Naive thymus-derived CD8-positive, alpha-beta T cell (primary cell): Measurements from ENCODE around the gene ZBTB16. TPM values are rescaled to one million over a fixed set of nuclear protein-coding genes. Genes with fewer than 3 reads are reported as not detected.

Source experiments
- ATAC-seq, 2 donors: fragments of 150-1000 bp; cut with Tn5 transposase in 1 of 2; sonication (Bioruptor Pico), chemical (Tn5 transposase) in 1 of 2; 1 replicate in 1 of 2; 2 replicates in 1 of 2; pipeline ENCODE4 v1.10.0; 2021; ENCODE audit warnings: mild to moderate bottlenecking in 2 of 2, moderate library complexity in 2 of 2
- POLR2A ChIA-PET: fragments of 350-600 bp; sonication (Branson Sonifier 250); formaldehyde crosslinking; loops from one replicate; lab custom pipeline; 2021; ENCODE audit warnings: antibody characterized with exemption; lab: Charles Lee
- DNase-seq, 10 donors: peaks; one replicate each; pipeline versions ENCODE4 v3.0.0 to v3.0.0-alpha.2; 2020 to 2022
- H3K27ac Mint-ChIP-seq, 10 donors: one replicate each; pipeline ENCODE4 v1.8.0; 2020 to 2022; ENCODE audit warnings: mild to moderate bottlenecking in 10 of 10, mixed read lengths in 10 of 10, moderate library complexity in 4 of 10, inconsistent platforms in 1 of 10
- H3K27me3 Mint-ChIP-seq, 5 donors: one replicate each; pipeline ENCODE4 v1.8.0; 2021 to 2022; ENCODE audit warnings: mixed read lengths in 5 of 5
- H3K36me3 Mint-ChIP-seq, 3 donors: one replicate each; pipeline ENCODE4 v1.8.0; 2020 to 2022; ENCODE audit warnings: mixed read lengths in 3 of 3, mild to moderate bottlenecking in 2 of 3, inconsistent platforms in 1 of 3
- H3K4me1 Mint-ChIP-seq, 4 donors: one replicate each; pipeline ENCODE4 v1.8.0; 2021 to 2022; ENCODE audit warnings: mixed read lengths in 4 of 4
- H3K4me3 Mint-ChIP-seq, 10 donors: one replicate each; pipeline ENCODE4 v1.8.0; 2020 to 2022; ENCODE audit warnings: mild to moderate bottlenecking in 10 of 10, mixed read lengths in 10 of 10, moderate library complexity in 6 of 10, inconsistent platforms in 1 of 10
- H3K9me3 Mint-ChIP-seq, 9 donors: one replicate each; pipeline ENCODE4 v1.8.0; 2020 to 2022; ENCODE audit warnings: mixed read lengths in 9 of 9, mild to moderate bottlenecking in 3 of 9, inconsistent platforms in 1 of 9, moderate library complexity in 1 of 9
- polyA plus RNA-seq, 3 donors: library from polyadenylated mRNA; unstranded; fragments of 300-500 nt; fragmentation: Illumina TruSeq; gene quantifications; one replicate each; pipeline ENCODE4 v1.2.3, GENCODE V29; 2021
- total RNA-seq, 8 experiments: library from RNA in 2 of 8; stranded (reverse) in 2 of 8; gene quantifications; one replicate each; pipeline ENCODE4 v1.2.3 and lab custom pipeline; 2021 to 2026

Gene ZBTB16
- total and polyA plus RNA-seq, 5 experiments from 2014 or later, result 0.21 to 7.5 (median 2.5) TPM

- Mint-ChIP-seq H3K9me3 (no peaks in the 10 kb centered on the region), H3K27me3 (peaks cover 0 to 1% (median 0%) of the 10 kb centered on the region in 5 donors), H3K4me3 (no peak overlapping the region), H3K36me3 (no peaks in the 10 kb centered on the region), H3K27ac (peak overlapping the region in 1 of 10 donors; percentile 10), H3K4me1 (peaks cover 12 to 67% (median 20%) of the 10 kb centered on the region in 4 donors)
- POLR2A ChIA-PET, result no interaction called here
- no peak for ATAC-seq
- no peak for DNase-seq
Measured at GRCh38 chr11:114089748-114090147, 30.2 kb downstream of the ZBTB16 start.

- ATAC-seq (no peak), DNase-seq (no peak)
- peaks cover 12 to 67% (median 20%) of the 10 kb centered on the region in 4 donors for H3K4me1 Mint-ChIP-seq
- no peaks in the 10 kb centered on the region for H3K36me3 Mint-ChIP-seq
- POLR2A ChIA-PET, result no interaction called here
- no peaks in the 10 kb centered on the region for H3K9me3 Mint-ChIP-seq
- H3K27me3 Mint-ChIP-seq, result peaks cover 0 to 1% (median 0%) of the 10 kb centered on the region in 5 donors
- H3K27ac Mint-ChIP-seq, result peak overlapping the region in 1 of 10 donors; percentile 47
- H3K4me3 Mint-ChIP-seq, result no peak overlapping the region
Measured at GRCh38 chr11:114090225-114090910, 30.9 kb downstream of the ZBTB16 start.

- no peaks in the 10 kb centered on the region for H3K9me3 Mint-ChIP-seq
- no peak overlapping the region for H3K4me3 Mint-ChIP-seq
- peak overlapping the region in 1 of 10 donors; percentile 58 for H3K27ac Mint-ChIP-seq
- DNase-seq (no peak), ATAC-seq (no peak)
- peaks cover 9 to 65% (median 20%) of the 10 kb centered on the region in 4 donors for H3K4me1 Mint-ChIP-seq
- peaks cover 0 to 1% (median 0%) of the 10 kb centered on the region in 5 donors for H3K27me3 Mint-ChIP-seq
- H3K36me3 Mint-ChIP-seq, result no peaks in the 10 kb centered on the region
- POLR2A ChIA-PET, result no interaction called here
Measured at GRCh38 chr11:114090976-114091375, 31.5 kb downstream of the ZBTB16 start.

DNA sequence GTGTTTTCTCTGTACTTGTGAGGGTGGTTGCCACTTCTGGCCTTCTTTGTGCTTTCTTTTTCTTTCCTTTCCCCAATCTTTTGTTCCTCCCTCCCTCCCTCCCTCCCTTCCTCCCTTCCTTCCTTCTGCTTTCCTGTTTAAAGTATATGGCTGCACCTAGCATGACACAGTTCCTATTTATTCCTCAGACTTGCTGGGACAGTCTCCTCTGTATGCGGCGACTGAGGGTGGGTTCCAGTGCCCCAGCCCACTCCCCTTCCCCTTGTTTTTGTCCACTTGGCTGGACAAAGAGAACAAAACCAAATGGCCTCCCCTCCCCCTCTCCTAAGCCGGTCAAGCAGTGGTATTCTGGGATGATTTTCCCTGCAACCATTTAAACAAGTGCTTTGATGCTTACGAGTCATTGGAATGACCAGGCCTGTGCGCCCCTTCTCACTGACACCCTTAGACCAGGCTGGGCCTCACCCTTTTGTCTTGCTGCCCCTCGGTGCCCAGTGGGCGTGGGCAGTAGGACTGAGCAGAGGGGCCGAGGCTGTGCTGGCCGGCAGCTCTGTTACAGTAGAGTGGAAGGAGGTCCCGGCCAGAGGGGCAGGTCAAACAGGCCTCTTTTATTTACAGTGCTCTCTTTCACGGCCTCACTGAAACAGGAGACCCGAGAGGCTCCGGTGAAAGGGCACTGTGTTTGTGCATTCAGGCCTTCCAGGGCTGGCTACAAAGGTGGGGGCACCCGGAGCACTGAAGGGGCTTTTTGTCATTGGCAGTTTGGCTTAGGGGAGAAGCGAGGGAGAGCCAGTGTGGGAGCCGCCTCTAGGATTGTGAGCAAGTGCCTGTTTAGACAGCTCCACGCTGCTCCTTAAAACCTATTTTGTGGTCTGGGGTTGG is 32.2 kb downstream of the ZBTB16 start:
- H3K36me3 Mint-ChIP-seq, result no peaks in the 10 kb centered on the region
- DNase-seq, result no peak

GRCh38 chr11:114092478-114092877 is 33.0 kb downstream of the ZBTB16 start:
- POLR2A ChIA-PET, result no interaction called here
- no peak overlapping the region for H3K4me3 Mint-ChIP-seq
- H3K36me3 Mint-ChIP-seq, result no peaks in the 10 kb centered on the region
- H3K4me1 Mint-ChIP-seq, result peaks cover 2 to 64% (median 13%) of the 10 kb centered on the region in 4 donors
- ATAC-seq (no peak), DNase-seq (no peak)
- H3K27ac Mint-ChIP-seq, result peak overlapping the region in 3 of 10 donors; percentile 9 to 28 (median 24)
- H3K27me3 Mint-ChIP-seq, result no peaks in the 10 kb centered on the region
- H3K9me3 Mint-ChIP-seq, result no peaks in the 10 kb centered on the region

More for the DNA sequence above, 32.2 kb downstream of the ZBTB16 start:
- no peak overlapping the region for H3K4me3 Mint-ChIP-seq
- peak overlapping the region in 2 of 10 donors; percentile 19 to 58 for H3K27ac Mint-ChIP-seq
- H3K27me3 Mint-ChIP-seq, result peaks cover 0 to 1% (median 0%) of the 10 kb centered on the region in 5 donors
- no peak for ATAC-seq
- H3K9me3 Mint-ChIP-seq, result no peaks in the 10 kb centered on the region
- POLR2A ChIA-PET, result no interaction called here
- peaks cover 9 to 67% (median 20%) of the 10 kb centered on the region in 4 donors for H3K4me1 Mint-ChIP-seq

- no peak overlapping the region for H3K4me3 Mint-ChIP-seq
- H3K4me1 Mint-ChIP-seq, result peaks cover 2 to 63% (median 9%) of the 10 kb centered on the region in 4 donors
- no peaks in the 10 kb centered on the region for H3K9me3 Mint-ChIP-seq
- DNase-seq, result no peak
- peak overlapping the region in 1 of 10 donors; percentile 28 for H3K27ac Mint-ChIP-seq
- POLR2A ChIA-PET, result no interaction called here
- no peak for ATAC-seq
- no peaks in the 10 kb centered on the region for H3K27me3 Mint-ChIP-seq
- H3K36me3 Mint-ChIP-seq, result no peaks in the 10 kb centered on the region
Measured at GRCh38 chr11:114092953-114093352, 33.4 kb downstream of the ZBTB16 start.

- H3K27me3 Mint-ChIP-seq, result no peaks in the 10 kb centered on the region
- peak overlapping the region in 1 of 10 donors; percentile 37 for H3K27ac Mint-ChIP-seq
- no peaks in the 10 kb centered on the region for H3K36me3 Mint-ChIP-seq
- no peak overlapping the region for H3K4me3 Mint-ChIP-seq
- POLR2A ChIA-PET, result interaction anchor here (1.3 kb wide), 1 partner anchor 33 kb away, joined by 3 read pairs; no protein-coding TSS in a partner anchor
- ATAC-seq (no peak), DNase-seq (no peak)
- H3K4me1 Mint-ChIP-seq, result peaks cover 4 to 64% (median 12%) of the 10 kb centered on the region in 4 donors
- no peaks in the 10 kb centered on the region for H3K9me3 Mint-ChIP-seq
Measured at GRCh38 chr11:114094516-114094915, 35.0 kb downstream of the ZBTB16 start.

- H3K27me3 Mint-ChIP-seq, result no peaks in the 10 kb centered on the region
- H3K27ac Mint-ChIP-seq, result no peak overlapping the region
- ATAC-seq (no peak), DNase-seq (no peak)
- H3K36me3 Mint-ChIP-seq, result no peaks in the 10 kb centered on the region
- no peaks in the 10 kb centered on the region for H3K9me3 Mint-ChIP-seq
- H3K4me1 Mint-ChIP-seq, result peaks cover 6 to 64% (median 19%) of the 10 kb centered on the region in 4 donors
- no peak overlapping the region for H3K4me3 Mint-ChIP-seq
- POLR2A ChIA-PET, result no interaction called here
Measured at GRCh38 chr11:114095899-114096298, 36.4 kb downstream of the ZBTB16 start.

DNA sequence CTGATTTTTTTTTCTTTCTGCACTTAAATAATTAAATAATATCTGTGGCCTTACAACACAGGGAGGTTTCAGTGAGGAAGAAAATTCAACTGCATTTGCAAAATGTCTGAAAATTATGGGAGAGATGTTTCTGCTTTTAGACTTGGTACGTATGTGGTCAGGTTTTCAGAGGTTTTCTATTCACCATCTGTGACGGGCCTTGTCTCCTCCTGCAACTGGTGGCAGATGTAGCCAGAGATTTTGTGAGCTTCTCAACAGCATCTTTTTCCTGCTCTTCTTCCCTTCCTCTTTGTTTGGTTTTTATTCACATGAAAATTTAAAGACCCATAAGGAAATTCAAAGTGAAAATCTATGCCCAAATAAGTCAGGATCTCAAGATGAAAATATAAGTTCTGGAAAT is 38.3 kb downstream of the ZBTB16 start:
- Mint-ChIP-seq H3K4me3 (no peak overlapping the region), H3K27me3 (no peaks in the 10 kb centered on the region), H3K4me1 (peaks cover 13 to 62% (median 21%) of the 10 kb centered on the region in 4 donors), H3K27ac (peak overlapping the region in 1 of 10 donors; percentile 26), H3K36me3 (no peaks in the 10 kb centered on the region), H3K9me3 (no peaks in the 10 kb centered on the region)
- POLR2A ChIA-PET, result interaction anchor here (1.6 kb wide), 1 partner anchor 19 kb away, joined by 4 read pairs; no protein-coding TSS in a partner anchor
- ATAC-seq (no peak), DNase-seq (no peak)

- no peaks in the 10 kb centered on the region for H3K27me3 Mint-ChIP-seq
- peak overlapping the region in 1 of 10 donors; percentile 47 for H3K27ac Mint-ChIP-seq
- no peaks in the 10 kb centered on the region for H3K36me3 Mint-ChIP-seq
- ATAC-seq (no peak), DNase-seq (no peak)
- H3K4me1 Mint-ChIP-seq, result peaks cover 23 to 65% (median 32%) of the 10 kb centered on the region in 4 donors
- no peaks in the 10 kb centered on the region for H3K9me3 Mint-ChIP-seq
- POLR2A ChIA-PET, result interaction anchor here (0.6 to 1.6 kb wide), 2 partner anchors 18 to 47 kb away, joined by 4 to 5 read pairs; no protein-coding TSS in a partner anchor
- no peak overlapping the region for H3K4me3 Mint-ChIP-seq
Measured at GRCh38 chr11:114098927-114099326, 39.4 kb downstream of the ZBTB16 start.

- H3K36me3 Mint-ChIP-seq, result no peaks in the 10 kb centered on the region
- H3K4me1 Mint-ChIP-seq, result peaks cover 25 to 70% (median 38%) of the 10 kb centered on the region in 4 donors
- no peaks in the 10 kb centered on the region for H3K27me3 Mint-ChIP-seq
- DNase-seq (no peak), ATAC-seq (no peak)
- peak overlapping the region in 5 of 10 donors; percentile 2 to 47 (median 35) for H3K27ac Mint-ChIP-seq
- POLR2A ChIA-PET, result interaction anchor here (1.6 kb wide), 1 partner anchor 17 kb away, joined by 4 read pairs; no protein-coding TSS in a partner anchor
- no peak overlapping the region for H3K4me3 Mint-ChIP-seq
- no peaks in the 10 kb centered on the region for H3K9me3 Mint-ChIP-seq
Measured at GRCh38 chr11:114099392-114100178, 40.1 kb downstream of the ZBTB16 start.
